Measurements from ENCODE around the gene UROC1.

DNA sequence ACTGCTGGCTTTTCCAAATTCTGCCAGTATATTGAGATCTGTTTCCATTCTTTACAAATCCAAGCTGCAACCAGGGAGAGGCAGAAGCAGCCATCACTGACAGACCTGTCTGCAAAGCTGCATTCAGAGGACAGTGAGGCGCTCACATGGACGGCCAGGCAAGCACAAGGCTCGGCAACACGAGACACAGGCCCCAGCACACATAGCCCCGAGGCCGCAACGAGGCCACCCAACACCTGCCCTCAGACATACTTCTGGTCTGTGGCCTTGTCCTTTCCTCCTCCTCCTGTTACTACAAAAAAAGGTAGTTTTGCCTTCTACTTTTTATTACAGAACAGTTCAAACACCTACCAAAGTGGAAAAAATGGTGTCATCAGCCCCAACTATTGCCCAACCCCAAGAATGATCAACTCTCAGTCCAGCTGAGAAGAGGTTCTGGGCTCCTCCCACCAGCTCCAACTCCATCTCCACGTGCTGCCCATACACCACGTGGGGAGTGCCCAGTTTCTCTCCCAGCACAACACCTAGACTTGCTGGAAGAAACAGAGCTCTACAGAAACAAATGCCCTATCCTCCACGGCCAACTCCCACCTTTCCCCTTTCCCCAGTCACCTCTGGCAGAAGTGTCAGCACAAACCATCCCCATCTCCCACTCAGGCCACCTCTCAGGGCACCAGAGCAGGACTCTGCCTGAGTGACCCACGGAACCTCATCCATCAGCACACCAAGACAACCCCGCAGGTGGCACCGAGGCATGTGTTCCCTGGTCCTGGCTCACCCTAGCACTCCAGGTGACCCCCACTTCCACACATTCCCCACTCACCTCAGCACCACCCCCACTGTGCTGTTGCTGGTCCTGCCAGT lies 49.3 kb downstream of the UROC1 start:
- TF ChIP-seq SUZ12 (IDR thresholded peaks at IDR 0.05; ENCODE audit: extremely low read depth, insufficient read depth, insufficient read length) (no peak), ZNF274 (IDR thresholded peaks at IDR 0.05; ENCODE audit: low read depth, low read length) (no peak), YY1 (IDR thresholded peaks at IDR 0.05; ENCODE audit: insufficient read depth, insufficient read length) (no peak)

Data from NT2/D1 (cell line).